Measurements from ENCODE around the gene TMEM171.

Gene TMEM171

DNA sequence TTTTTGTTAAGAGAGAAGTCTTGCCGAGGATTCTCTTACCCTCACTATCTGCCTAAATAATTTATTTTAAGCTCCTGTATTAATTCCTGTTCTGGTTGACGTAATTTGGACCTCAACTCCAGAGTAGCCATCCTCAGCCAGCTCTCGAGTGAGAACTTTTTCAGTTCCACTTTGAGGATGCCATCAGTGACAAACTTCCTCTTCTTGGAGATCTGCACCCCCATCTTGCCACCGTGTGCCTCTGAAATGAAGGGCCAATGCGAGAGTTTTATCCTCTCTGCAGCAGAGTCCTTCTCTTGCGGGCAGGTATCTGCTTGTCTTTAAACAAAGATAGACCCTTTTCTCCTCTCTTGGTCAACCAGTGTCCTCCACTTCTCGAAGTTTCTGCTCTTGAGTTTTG is 33.1 kb downstream of the TMEM171 start:
- no peak for DNase-seq

DNA sequence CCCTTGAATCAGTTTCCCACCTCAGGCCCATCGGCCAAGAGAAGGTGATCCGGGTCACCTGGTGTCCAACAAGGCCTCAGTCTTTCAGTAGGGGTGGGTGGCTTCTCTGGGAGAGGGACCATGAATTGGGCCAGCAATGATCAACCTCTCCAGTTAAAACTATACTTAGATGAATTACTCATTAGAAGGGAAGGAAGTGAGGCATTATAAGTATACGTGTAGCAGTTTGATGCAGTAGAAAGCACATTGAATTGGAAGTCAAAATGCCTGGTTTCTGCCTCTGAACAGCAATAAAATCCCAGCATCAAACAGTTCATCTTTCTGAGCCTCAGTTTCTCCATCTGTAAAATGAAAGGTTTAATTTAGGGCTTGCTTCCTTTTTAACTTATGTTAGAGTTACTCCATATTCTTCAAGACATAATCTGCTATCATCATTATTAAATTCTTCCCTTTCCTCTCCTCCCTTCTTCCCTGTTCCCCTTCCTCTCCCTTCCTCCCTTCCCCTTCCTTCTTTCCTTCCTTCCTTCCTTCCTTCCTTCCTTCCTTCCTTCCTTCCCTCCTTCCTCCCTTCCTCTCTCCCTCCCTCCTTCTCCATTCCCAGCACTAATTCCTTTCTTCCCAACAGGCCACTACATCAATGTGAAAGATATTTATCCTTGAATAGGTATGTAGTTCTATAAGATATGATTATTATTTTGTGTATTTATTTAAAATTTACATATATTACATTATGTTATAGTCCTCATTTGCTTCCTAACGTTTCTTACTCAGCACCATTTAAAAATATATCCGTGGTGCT is 34.0 kb downstream of the TMEM171 start:
- DNase-seq: no peak

DNA sequence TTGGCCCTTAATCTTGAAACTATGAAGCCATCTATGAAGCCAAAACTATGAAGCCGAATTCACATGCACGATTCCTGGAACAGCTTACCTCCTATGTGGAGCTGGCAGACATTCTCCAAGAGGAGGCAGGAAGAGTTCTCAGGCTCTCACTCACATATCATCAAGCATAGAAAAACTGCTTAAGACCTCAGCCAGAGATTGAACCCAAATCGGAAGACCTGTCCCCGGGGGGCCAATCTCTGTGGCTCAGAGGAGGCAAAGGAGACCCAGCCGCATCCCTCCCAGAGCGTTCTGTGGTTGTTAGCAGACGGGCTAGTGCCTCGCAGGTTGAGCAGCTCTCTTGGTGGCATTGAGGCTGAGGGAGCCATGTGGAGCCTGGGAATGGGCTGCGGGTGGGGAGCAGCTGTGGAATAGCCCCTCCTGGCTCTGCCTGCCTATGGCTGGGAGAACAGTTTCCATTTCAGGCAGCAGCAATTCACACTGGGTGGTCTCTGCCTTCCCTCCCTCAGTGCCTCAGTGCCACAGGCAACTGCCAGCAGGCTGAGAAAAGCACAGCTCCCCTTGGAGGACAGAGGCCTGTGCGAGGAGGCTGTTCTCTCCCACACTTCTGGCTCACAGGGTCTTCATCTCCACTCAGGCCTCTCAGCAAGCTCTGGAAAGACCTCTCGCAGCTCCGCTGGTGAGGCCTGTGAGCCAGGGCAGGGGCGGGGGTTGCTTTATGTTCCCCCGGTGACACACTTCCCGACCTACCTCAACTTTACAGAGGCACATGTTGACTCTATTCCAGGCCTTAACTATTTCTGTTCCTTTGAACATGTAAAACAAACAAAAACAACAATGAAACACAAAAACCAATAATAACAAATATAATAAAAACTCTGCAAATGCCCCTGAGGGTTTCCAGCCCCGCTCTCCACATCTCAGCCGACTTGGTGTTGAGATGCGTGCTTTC is 35.2 kb downstream of the TMEM171 start:
- DNase-seq: no peak

DNA sequence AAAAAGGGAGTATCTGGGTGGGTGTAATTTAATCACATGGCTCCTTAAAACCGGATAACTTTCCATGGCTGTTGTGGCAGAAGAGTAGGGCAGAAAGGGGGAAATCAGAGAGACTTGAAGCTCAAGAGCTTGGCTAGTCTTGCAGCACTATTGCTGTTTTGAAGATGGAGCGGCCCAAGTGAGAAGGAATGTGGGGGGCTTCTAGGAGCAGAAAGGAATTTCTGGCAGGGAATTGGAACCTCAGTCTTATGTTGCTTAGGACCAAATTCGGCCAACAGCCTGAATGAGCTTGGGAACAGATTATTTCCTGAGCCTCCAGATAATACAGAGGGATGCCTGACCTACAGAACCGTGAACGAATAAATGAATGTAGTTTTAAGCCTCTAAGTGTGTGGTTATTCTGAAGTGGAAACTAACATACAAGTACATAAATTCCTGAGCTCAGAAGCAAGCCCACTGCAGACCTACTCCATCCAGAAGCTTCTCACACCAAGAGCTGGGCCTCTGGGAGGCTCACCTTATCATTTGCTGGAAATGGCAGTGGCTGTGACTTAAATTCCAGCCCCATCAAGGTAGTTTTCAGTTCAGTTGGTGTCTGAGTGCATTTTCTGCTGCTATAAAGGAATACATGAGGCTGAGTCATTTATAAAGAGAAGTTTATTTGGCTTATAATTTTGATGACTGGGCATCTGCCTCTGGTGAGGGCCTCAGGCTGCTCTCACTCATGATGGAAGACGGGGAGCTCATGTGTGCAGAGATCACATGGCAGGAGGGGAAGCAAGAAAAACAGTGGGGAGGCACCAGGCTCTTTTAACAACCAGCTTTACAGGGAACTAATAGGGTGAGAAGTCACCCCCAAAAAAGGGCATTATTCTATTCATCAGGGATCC is 37.3 kb downstream of the TMEM171 start:
- no peak for DNase-seq

DNA sequence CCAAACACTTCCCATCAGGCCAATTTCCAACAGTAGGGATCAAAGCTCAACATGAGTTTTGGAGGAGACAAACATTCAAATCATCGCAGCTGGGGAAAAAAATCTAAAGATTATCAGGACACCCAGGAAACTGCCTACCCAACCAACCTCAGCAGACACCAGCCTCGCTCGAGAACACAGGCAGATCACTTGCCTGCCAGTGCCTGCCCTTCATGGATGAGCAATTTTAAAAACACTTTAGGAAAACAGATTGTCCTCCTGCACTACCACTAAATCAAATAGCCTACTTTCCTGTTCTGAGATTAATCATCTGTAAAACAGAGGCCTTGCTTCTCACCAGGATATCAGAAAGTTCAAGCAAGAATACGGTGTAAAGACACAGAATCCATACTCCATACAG is 37.9 kb downstream of the TMEM171 start:
- no peak for DNase-seq

DNA sequence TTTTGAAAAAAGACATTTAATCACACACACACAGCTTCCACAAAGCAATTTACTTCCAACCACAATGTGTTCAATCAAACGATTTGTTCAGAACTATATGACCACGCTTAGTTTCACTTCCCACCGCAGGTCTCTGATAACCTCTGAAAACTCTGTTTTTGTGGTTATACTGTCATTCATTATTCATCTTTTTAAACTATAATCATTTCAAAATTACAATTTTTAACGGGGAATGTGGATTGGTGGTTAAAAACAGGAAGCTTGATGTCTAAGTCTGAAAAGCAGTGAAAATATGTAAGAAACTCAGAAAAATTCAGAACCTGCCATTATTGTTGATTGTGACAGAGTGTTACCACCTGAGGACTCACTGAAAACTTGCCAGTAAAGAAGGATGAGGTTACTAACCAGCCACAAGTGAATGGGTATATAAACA is 39.9 kb downstream of the TMEM171 start:
- peak in 1 of 2 donors; percentile 51 for DNase-seq

DNA sequence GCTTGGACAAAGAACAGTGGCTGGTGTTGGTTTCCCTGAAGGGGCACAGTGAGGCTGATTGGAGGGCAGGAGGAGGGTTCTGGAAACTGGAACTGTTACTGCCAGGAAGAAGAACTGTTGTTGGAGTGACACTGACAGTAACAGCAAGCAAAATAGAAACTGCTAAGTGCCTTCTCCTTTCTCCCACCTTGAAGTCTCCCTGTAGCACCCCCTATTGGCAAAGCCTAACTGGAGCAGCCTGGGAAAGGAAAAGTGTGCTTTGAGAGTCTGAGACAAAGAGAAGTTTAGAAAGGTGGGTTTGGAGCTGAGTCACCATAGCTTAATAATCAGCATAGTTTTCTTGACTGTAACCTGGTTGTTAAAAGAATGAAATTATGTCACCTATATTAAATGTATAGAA is 50.1 kb downstream of the TMEM171 start:
- peak in 1 of 2 donors; percentile 18 for DNase-seq

DNA sequence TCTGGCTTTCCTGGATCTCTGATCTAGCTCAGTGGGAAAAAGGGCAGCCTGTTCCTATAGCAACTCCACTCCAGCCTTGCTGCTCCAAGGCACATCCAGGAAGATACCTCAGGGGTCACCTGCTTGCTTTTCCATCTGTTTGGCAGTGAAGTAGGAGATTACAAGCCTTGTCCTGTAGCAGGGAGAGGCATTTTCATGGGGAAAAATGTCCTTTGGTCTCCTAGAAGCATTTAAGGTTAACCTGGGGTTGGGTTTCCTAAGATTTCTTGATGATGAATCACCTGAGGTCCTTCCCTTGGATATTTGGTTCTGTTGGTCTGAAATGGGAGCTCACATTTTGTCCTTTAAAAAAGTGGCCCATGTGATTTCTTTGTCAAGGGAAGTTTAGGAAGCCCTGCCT is 51.1 kb downstream of the TMEM171 start:
- no peak for DNase-seq

DNA sequence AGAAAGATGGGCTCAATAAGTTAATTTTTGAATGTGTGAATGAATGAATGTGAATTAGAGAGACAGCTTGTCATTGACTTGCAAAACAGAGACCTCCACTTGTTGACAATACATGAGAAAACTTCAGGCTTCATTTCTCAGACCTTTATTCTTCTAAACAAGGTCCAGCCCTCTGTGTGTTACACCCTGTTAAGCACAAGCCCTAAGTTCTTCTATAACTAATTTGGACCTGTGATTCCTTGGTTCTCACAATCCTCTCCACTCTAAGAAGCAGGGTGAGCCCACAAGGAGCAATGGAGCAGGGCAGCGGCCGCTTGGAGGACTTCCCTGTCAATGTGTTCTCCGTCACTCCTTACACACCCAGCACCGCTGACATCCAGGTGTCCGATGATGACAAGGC is 52.6 kb downstream of the TMEM171 start, which contains the start of gene TMEM174:
TMEM174 (plus strand) TSS at position 243 of the 400 bp plus-strand sequence; CDS start at position 294, 51 bp downstream.
- DNase-seq: no peak

DNA sequence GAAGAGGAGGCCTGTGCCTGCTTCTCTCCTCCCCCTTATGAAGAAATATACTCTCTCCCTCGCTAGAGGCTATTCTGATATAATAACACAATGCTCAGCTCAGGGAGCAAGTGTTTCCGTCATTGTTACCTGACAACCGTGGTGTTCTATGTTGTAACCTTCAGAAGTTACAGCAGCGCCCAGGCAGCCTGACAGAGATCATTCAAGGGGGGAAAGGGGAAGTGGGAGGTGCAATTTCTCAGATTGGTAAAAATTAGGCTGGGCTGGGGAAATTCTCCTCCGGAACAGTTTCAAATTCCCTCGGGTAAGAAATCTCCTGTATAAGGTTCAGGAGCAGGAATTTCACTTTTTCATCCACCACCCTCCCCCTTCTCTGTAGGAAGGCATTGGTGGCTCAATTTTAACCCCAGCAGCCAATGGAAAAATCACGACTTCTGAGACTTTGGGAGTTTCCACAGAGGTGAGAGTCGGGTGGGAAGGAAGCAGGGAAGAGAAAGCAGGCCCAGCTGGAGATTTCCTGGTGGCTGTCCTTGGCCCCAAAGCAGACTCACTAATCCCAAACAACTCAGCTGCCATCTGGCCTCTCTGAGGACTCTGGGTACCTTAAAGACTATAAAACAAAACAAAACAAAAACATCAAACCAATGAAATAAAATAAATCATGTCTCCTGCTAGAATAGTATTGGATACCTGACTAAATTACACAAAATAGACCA is 53.9 kb downstream of the TMEM171 start:
- DNase-seq: no peak

DNA sequence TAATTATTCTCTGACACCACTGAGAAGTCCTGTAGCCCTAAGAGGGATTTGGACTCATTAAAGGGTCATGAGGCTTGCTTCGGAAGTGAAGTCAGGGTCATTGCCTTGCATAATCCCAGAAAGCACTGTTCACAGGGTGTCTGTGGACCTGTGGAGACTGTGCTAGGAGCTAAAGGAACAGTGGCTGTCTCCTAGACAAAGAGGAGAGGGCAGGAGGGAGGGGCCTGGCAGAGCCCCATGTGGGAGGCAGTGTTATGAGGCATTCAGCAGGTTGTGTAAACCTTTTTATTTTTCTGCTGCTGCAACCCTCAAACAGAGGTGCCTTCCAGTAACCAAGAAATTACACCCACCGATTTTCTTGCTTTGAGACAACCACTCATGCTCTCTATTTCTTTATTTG is 55.9 kb downstream of the TMEM171 start:
- no peak for DNase-seq

DNA sequence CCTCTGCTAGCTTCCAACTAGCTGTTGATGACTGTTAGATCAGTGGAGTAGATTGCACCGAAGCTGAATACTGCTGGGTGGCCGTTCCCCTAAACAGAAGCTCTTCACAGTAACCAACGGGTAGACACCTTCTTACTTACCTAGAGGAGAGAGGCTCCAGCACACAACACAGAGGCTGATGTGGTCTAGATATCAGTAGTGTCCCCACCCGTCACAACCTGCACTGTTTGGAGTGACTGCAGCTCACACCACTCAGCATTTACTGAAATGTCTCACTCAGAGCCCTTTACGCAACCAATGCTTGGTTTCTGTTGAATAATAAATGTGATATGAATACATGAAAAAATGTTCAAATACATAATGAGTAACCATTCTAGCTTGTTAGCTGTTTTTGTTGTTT is 57.9 kb downstream of the TMEM171 start:
- DNase-seq: no peak

DNA sequence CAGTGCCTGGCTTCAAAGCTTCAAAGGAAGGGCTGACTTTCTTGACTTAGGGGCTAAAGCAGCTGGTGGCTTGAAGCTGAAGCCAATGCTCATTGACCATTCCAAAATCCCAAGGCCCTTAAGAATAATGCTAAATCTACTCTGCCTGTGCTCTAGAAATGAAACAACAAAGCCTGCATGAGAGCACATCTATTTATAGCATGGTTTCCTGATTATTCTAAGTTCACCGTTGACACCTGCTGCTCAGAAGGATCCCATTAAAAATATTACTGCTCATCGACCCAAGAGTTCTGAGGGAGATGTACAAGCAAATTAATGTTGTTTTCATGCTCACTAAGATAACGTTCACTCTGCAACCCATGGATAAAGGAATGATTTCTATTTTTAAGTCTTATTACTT is 59.4 kb downstream of the TMEM171 start:
- DNase-seq: no peak

DNA sequence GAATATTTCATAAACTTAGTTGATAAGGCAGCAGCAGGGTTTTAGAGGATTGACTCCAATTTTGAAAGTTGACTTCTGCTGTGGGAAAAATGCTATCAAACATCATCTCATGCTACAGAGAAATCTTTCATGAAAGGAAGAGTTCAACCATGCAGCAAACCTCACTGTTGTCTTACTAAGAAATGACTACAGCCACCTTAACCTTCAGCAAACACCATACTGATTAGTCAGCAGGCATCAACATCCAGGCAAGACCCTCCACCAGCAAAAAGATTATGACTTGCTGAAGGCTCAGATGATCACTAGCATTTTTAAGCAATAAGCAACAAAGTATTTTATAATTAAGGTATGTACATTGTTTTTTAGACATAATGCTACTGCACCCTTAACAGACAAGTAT is 60.2 kb downstream of the TMEM171 start:
- no peak for DNase-seq

All from CD4-positive, alpha-beta T cell treated with Interleukin-4 for 1 hour (primary cell).